HG03097 (cell line): ENCODE data around the gene MUC2.

Experiments used
- ATAC-seq: cut with Tn5 transposase; IDR thresholded peaks from one replicate; pipeline ENCODE4 v1.9.1; 2021; ENCODE audit not compliant: unreplicated experiment, low FRiP score

Gene MUC2

DNA sequence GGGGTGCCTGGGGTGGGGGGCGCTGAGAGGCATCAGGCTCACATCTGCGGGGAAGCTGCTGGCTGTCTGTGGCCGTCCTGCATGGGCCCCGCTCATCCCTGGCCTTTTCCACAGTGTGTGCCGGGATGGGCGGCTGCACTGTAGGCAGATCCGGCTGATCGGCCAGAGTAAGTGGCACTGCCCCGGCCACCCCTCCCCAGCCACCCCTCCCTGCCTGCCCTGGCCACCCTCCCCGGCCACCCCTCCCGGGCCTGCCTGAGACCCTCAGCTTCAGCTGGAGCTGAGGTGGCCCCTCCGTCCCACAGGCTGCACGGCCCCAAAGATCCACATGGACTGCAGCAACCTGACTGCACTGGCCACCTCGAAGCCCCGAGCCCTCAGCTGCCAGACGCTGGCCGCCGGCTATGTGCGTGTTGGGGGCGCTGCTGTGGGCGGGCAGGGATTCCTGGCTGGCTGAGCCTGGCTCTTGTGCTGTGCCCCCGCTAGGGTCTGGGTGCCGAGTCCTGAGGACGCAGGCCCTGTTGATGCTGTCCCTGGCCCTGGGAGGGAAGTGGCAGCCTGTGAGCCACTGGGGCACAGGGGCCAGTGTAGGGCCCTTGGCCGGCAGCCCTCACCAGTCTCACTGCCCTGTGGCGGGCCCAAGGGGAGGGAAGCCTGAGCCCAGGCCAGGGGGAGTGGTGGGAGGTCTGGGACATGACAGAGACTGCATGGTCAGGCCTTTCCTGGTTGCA, 10.9 kb downstream of the MUC2 start:
- no peak for ATAC-seq

DNA sequence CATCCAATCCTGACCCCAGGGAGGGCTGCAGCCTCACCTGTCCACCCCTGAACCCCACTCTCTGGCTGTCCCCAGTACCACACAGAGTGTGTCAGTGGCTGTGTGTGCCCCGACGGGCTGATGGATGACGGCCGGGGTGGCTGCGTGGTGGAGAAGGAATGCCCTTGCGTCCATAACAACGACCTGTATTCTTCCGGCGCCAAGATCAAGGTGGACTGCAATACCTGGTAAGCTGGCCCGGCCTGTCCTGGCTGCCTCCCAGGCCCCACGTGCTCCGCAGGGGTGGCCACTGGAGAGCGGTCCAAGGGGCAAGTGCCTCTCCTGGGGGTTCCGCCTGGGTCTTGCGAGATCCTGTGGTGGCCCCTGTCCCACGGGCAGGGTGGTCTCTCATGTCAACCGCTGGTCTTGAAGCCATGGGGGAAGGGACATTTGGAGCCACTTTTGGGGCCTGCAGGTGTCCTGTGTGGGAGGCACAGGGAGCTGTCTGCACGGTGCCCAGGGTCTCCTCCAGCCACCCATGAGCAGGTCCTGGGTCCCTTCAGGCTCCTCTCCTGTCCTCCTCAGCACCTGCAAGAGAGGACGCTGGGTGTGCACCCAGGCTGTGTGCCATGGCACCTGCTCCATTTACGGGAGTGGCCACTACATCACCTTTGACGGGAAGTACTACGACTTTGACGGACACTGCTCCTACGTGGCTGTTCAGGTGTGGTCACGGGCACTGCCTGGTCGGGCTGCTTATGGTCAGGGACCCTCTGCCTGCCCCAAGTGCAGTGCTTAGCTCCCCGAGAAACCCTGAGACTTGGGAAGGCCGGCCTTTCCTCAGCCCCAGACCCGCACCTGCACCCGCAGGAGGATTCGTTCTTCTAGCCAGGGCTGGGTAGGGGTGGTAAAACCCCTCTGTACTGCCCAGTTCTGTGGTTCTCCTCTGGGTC, 11.8 kb downstream of the MUC2 start:
- ATAC-seq = no peak

DNA sequence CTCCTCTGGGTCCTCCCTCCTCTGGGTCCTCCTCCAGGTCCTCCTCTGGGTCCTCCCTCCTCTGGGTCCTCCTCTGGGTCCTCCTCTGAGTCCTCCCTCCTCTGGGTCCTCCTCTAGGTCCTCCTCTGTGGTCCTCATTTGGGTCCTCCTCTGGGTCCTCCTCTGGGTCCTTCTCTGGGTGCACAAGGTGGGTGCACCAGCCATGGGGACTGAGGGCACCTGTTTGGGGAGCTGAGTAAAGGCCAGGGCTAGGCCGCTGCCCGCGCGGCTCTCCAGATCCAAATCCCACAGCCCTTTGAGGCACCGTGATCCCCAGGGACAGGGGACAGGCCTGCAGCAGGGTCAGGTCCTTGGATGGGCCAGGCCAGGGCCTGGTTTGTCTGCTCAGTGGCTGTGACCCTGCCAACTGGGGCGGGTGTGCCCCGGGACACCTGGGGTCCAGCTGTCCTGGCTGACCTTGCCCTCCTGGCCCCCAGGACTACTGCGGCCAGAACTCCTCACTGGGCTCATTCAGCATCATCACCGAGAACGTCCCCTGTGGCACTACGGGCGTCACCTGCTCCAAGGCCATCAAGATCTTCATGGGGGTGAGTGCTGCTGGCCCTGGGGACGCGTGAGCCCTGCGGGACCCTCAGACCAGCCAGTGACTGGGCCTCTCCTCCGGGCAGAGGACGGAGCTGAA, 12.7 kb downstream of the MUC2 start:
- ATAC-seq = no peak

DNA sequence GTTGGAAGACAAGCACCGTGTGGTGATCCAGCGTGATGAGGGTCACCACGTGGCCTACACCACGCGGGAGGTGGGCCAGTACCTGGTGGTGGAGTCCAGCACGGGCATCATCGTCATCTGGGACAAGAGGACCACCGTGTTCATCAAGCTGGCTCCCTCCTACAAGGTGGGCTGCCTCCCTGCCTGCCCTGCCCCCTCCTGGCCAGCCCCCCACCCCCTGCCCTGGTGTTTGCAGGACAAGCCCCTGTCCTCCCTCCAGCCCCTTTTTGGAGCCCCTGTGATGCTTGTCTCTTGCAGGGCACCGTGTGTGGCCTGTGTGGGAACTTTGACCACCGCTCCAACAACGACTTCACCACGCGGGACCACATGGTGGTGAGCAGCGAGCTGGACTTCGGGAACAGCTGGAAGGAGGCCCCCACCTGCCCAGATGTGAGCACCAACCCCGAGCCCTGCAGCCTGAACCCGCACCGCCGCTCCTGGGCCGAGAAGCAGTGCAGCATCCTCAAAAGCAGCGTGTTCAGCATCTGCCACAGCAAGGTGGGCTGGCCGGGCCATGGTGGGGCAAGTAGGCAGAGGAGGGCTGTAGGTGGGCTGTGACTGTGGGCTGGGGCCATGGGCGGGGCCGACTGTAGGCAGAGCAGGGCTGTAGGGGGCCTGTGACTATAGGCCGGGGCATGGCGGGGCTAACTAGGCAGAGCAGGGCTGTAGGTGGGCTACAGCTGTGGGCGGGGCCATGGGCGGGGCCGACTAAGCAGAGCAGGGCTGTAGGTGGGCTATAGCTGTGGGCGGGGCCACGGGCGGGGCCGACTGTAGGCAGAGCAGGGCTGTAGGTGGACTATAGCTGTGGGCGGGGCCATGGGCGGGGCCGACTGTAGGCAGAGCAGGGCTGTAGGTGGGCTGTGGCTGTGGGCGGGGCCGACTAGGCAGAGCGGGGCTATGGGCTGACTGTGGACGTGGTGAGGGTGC, 13.6 kb downstream of the MUC2 start:
- ATAC-seq = no peak

GRCh38 chr11:1088927-1089737, 14.5 kb downstream of the MUC2 start:
- no peak for ATAC-seq

- ATAC-seq = no peak
These were observed 15.3 kb downstream of the MUC2 start for GRCh38 chr11:1089738-1090599.

DNA sequence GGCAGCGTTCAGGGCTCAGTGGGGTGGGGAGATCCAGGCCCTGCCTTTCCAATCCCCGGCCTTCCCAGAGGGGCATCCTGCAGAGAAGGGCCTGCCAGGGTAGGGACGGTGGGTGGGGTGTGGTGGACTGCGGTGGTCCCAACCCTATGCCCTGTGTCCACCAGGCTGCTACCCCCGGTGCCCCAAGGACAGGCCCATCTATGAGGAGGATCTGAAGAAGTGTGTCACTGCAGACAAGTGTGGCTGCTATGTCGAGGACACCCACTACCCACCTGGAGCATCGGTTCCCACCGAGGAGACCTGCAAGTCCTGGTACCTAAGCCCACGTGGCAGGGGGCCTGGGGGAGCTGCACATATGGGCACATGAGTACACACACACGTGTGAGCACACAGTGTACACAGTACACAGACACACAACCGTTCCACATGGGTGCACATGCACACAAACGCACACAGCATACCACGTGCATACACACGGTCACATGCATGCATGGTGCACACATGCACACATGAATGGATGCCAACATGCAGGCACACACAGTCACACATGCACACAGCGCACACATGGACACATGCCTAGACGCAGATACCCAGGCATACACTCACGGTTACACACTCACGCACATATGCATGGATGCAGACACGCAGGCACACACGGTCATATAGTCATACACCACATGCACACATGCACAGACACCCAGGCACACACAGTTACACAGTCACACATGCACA, 16.1 kb downstream of the MUC2 start:
- no peak for ATAC-seq

DNA sequence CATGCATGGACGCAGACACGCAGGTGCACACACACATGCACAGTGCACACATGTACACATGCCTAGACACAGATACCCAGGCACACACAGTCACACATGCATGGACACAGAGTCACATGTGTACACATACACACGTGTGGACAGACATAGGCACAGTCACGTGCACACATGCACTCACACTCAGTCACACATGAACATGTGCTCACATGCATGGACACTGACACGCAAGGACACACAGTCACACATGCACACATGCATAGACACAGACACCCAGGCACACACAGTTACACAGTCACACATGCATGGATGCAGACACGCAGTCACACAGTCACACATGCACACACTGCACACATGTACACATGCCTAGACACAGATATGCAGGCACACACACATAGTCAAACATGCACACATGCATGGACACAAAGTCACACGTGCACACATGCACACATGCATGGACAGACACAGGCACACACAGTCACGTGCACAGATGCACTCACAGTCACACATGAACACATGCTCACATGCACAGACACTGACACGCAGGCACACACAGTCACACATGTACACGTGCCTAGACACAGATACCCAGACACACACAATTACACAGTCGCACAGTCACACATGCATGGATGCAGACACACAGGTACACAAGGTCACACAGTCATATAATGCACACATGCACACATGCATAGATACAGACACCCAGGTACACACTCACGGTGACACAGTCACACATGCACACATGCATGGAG, 16.8 kb downstream of the MUC2 start:
- ATAC-seq = no peak

DNA sequence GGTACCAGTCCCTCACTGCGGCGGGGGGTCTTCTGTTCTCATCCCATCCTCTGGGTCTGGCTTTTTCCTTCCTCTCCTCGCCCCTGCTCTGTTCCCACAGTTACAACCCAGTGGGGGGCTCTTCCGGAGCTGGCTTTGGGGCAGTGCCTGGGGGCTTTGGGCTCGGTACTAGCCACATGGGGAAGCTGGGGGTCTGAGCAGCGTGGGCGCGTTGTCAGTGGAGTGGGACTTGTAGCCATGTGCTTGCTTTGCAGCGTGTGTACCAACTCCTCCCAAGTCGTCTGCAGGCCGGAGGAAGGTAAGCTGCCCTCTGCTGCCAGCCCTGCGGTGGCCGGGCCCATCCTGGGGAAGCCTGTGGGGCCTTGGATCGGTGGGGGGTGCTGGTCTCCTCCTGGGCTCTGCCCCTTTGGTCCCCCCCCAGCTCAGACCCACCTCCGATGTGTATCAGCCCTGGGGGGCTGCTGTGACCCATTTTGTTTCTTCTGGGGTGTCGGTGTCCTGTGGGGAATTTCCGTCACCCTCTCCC, 17.5 kb downstream of the MUC2 start:
- ATAC-seq = no peak

DNA sequence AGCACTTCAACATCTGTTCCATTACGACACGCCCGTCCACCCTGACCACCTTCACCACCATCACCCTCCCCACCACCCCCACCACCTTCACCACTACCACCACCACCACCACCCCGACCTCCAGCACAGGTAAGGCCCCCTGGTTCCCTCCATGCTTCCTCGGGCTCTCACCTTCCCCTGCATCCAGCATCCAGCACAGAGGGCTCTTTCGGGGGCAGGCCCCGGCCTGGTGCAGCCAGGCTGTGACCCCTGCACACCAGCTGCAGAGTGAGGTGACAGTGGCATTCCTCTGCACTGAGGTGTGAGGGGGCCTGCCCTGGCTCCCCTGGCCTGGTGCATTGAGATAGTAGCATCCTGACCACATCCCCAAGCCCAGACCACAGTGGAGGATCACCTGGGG, 18.2 kb downstream of the MUC2 start:
- ATAC-seq = no peak

DNA sequence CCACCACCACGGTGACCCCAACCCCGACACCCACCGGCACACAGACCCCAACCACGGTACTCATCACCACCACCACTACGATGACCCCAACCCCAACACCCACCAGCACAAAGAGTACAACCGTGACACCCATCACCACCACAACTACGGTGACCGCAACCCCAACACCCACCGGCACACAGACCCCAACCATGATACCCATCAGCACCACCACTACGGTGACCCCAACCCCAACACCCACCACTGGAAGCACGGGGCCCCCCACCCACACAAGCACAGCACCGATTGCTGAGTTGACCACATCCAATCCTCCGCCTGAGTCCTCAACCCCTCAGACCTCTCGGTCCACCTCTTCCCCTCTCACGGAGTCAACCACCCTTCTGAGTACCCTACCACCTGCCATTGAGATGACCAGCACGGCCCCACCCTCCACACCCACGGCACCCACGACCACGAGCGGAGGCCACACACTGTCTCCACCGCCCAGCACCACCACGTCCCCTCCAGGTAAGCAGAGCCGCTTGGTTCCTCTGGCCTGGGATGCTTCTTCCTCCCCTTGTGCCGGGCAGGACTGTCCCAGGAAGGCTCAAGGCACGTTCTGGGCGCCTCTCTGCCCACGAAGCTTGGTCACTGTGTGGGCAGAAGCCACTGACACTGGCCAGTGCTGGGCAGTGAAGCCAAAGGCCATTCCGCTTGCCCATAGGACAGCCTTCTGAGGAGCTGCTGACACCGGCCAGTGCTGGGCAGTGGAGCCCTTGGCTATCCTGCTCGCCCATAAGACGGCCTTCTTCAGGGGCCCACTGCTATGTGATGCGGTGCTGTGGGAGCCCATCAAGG, 25.1 kb downstream of the MUC2 start:
- ATAC-seq = no peak

- no peak for ATAC-seq
These were observed 26.0 kb downstream of the MUC2 start for GRCh38 chr11:1100417-1101245.

- no peak for ATAC-seq
These were observed 26.8 kb downstream of the MUC2 start for GRCh38 chr11:1101318-1102089.

- no peak for ATAC-seq
These were observed 27.7 kb downstream of the MUC2 start for GRCh38 chr11:1102221-1102971.
